Uterus (tissue), 4 donors: ENCODE measurements around the gene COLEC11. TPM values are rescaled to one million over a fixed set of nuclear protein-coding genes. Genes with fewer than 3 reads are reported as not detected.
A peak's percentile ranks its signal among the peaks of the same experiment; 100 is the strongest.

Experiments used
- DNase-seq, 2 donors: peaks; one replicate each; pipeline ENCODE4 v3.0.0-alpha.2; 2019 to 2020
- H3K27ac ChIP-seq, 2 donors: fragments of 200-600 bp; sonication (generic); 1 replicate in 1 of 2; 2 replicates in 1 of 2; pipeline ENCODE4 v1.5.1; 2016 to 2018
- H3K27me3 ChIP-seq, 2 donors: fragments of 200-600 bp; sonication (generic); one replicate each; pipeline ENCODE4 v1.5.1; 2018 to 2019; ENCODE audit warnings: control low read depth in 1 of 2
- H3K36me3 ChIP-seq, 2 donors: fragments of 200-600 bp; sonication (generic); one replicate each; pipeline ENCODE4 v1.5.1; 2019; ENCODE audit warnings: control low read depth in 1 of 2
- H3K4me1 ChIP-seq, 2 donors: fragments of 200-600 bp; sonication (generic); one replicate each; pipeline ENCODE4 v1.5.1; 2018 to 2019; ENCODE audit warnings: control low read depth in 1 of 2
- H3K4me3 ChIP-seq, 2 donors: fragments of 200-600 bp; sonication (generic); 1 replicate in 1 of 2; 2 replicates in 1 of 2; pipeline ENCODE4 v1.5.1; 2018 to 2019; ENCODE audit warnings: mild to moderate bottlenecking in 1 of 2
- H3K9me3 ChIP-seq, 2 donors: fragments of 200-600 bp; sonication (generic); one replicate each; pipeline ENCODE4 v1.5.1; 2019; ENCODE audit warnings: control low read depth in 1 of 2
- POLR2A ChIP-seq, 2 donors: fragments of 450-650 bp; IDR thresholded peaks; one replicate each; pipeline ENCODE4 v1.6.1; 2016; ENCODE audit warnings: antibody characterized with exemption in 2 of 2, mild to moderate bottlenecking in 1 of 2, moderate library complexity in 1 of 2
- intact Hi-C: fragments of 100-400 bp; cut with DNase I; formaldehyde crosslinking; loops from one replicate; pipeline ENCODE4 v1.15.1; 2023; ENCODE audit warnings: low total_unique reads
- total RNA-seq, 4 donors: library from RNA; depleted of rRNA in 3 of 4; stranded (reverse); fragments of >200 nt in 3 of 4; gene quantifications; one replicate each; pipeline versions ENCODE4 v1.1.0 to v1.2.4, GENCODE V29; 2014 to 2023
- TF ChIP-seq, protein P1 (sequence below), 4 experiments: fragments of 200-600 bp in 2 of 4; fragments of 450-650 bp in 2 of 4; sonication (generic) in 2 of 4; IDR thresholded peaks; one replicate each; pipeline ENCODE4 v1.5.1; 2016 to 2019; ENCODE audit warnings: antibody characterized with exemption in 4 of 4, mild to moderate bottlenecking in 2 of 4, moderate library complexity in 1 of 4
- donor health status: DM: yes; HTN: yes; CAD: no.

COLEC11 gene
- total RNA-seq, 4 donors from 2014 or later: 0.37 to 0.55 TPM; not detected in 2

DNA sequence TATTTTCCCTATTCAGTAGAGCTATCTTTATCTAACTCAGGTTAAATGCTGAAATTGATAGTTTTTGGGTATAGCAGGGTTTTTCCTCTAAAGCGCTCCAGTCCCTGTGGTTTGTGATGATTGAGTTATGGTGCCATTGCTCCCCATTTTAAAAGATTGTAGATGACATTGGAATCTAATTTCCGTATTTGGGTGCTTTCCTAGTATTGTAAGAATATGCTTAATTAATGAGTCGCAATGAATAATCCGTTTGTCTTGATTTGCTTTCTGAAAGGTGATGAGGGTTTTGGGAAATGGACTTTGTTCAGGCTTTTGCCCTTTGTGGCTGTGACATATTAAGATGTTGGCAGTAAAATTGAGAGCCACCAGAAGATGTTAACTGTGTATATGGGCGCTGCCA lies 15.9 kb upstream of the COLEC11 start:
- DNase-seq: no peak
- intact Hi-C loops: no loop called here
- Histone ChIP-seq H3K9me3 (no peaks in the 10 kb centered on the region), H3K36me3 (no peaks in the 10 kb centered on the region), H3K4me3 (no peak overlapping the region), H3K27ac (no peak overlapping the region), H3K27me3 (no peaks in the 10 kb centered on the region), H3K4me1 (peaks cover 0 to 10% of the 10 kb centered on the region in 2 donors)
- TF ChIP-seq POLR2A (IDR thresholded peaks at IDR 0.05): no peak
- TF ChIP-seq, protein P1, sequence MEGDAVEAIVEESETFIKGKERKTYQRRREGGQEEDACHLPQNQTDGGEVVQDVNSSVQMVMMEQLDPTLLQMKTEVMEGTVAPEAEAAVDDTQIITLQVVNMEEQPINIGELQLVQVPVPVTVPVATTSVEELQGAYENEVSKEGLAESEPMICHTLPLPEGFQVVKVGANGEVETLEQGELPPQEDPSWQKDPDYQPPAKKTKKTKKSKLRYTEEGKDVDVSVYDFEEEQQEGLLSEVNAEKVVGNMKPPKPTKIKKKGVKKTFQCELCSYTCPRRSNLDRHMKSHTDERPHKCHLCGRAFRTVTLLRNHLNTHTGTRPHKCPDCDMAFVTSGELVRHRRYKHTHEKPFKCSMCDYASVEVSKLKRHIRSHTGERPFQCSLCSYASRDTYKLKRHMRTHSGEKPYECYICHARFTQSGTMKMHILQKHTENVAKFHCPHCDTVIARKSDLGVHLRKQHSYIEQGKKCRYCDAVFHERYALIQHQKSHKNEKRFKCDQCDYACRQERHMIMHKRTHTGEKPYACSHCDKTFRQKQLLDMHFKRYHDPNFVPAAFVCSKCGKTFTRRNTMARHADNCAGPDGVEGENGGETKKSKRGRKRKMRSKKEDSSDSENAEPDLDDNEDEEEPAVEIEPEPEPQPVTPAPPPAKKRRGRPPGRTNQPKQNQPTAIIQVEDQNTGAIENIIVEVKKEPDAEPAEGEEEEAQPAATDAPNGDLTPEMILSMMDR (IDR thresholded peaks at IDR 0.05): no peak

DNA sequence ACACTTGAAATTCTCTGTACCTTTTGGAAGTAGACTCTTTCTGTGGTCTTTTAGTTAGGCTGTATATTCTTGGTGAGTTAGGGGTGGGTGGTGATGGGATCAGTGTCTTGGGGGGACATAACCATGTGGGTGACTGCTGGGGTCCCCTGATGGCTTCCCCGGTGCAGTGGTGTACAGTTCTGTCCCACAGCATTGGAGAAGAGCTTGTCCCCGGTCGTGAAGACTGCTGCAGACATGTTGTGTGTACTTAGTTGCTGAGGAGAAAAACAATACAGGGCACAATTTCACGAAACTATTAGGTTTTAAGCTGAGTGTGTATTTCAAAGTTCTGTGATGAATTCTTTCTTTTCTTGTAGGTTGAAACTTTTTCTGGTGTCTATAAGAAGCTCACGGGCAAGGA lies 14.5 kb upstream of the COLEC11 start:
- Histone ChIP-seq H3K4me1 (peaks cover 0 to 10% of the 10 kb centered on the region in 2 donors), H3K4me3 (no peak overlapping the region), H3K9me3 (no peaks in the 10 kb centered on the region), H3K27me3 (no peaks in the 10 kb centered on the region), H3K36me3 (no peaks in the 10 kb centered on the region), H3K27ac (no peak overlapping the region)
- no peak for TF ChIP-seq POLR2A (IDR thresholded peaks at IDR 0.05)
- TF ChIP-seq, protein P1 (IDR thresholded peaks at IDR 0.05): no peak
- no peak for DNase-seq
- intact Hi-C loops: no loop called here

DNA sequence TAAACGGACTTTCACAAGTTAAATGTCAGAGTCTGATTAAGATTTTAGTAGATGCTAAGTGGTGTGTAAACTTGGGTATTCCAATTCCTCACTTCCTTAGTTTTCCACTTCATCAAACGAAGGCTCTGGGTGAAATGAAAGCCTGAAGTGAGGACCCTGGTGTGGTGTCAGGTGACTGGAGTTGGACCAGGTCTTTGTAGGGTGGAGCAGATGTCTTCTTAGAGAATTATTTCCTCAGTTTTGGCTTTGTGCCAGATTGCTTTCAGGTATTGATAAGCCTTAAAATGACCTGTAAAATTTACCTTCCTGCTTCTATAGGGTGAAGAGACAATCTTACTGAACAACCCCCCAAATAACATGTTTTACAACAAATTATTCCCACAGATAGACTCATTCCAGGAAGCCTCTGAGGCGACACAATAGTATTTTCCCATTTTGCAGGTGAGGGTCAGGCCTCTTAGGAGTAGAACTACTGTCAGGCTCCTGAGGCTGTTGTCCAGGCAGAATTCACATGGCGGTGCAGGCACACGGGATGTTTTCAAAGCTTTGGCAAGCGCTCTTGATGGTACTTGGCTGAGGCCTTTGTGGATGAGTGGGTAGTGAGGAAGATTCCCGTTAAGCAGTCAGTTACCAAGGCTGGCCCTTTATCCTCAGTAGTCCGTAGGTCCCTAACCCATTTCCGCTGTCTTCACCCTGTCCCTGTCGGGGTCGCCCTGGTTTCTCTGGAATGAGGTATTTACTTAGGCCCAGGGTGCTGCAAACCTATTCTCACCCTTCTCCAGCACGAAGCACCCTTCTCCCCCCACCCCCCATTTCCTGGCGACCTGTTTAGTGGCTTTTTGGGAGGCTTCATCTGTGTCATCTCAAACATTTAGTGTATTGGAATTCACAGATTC lies 13.3 kb upstream of the COLEC11 start:
- H3K27me3 ChIP-seq: no peaks in the 10 kb centered on the region

DNA sequence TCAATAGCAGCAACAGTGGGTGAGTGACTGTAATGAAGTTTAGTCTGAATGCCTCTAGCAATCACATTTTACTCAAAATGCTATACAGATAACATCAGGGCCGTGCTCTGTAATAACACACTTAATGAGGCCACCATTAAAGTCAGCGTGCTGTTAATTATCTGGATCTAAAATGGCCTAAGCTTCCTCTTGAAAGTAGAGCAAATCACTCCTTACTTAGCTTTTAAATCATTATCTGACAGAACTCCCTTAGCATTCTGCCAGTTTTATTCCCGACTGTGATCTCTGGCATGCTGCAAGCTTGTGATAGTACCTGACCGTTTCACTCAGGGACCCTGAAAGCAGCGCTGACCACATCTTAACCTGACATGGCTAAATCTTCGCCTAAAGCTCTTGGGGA lies 10.8 kb upstream of the COLEC11 start:
- H3K9me3 ChIP-seq: no peaks in the 10 kb centered on the region
- intact Hi-C loops: no loop called here
- no peaks in the 10 kb centered on the region for H3K36me3 ChIP-seq
- TF ChIP-seq, protein P1 (IDR thresholded peaks at IDR 0.05): no peak
- no peak for TF ChIP-seq POLR2A (IDR thresholded peaks at IDR 0.05)
- H3K27ac ChIP-seq: peak overlapping the region in 1 of 2 donors; percentile 79
- H3K4me3 ChIP-seq: no peak overlapping the region
- H3K27me3 ChIP-seq: no peaks in the 10 kb centered on the region
- peaks cover 0 to 4% of the 10 kb centered on the region in 2 donors for H3K4me1 ChIP-seq
- DNase-seq: no peak

More for the DNA sequence above, 13.3 kb upstream of the COLEC11 start:
- no peak overlapping the region for H3K4me3 ChIP-seq
- TF ChIP-seq POLR2A (IDR thresholded peaks at IDR 0.05): no peak
- TF ChIP-seq, protein P1 (IDR thresholded peaks at IDR 0.05): no peak
- H3K27ac ChIP-seq: no peak overlapping the region
- no peak for DNase-seq
- no peaks in the 10 kb centered on the region for H3K9me3 ChIP-seq
- H3K36me3 ChIP-seq: no peaks in the 10 kb centered on the region
- H3K4me1 ChIP-seq: peaks cover 0 to 10% of the 10 kb centered on the region in 2 donors
- intact Hi-C loops: no loop called here

DNA sequence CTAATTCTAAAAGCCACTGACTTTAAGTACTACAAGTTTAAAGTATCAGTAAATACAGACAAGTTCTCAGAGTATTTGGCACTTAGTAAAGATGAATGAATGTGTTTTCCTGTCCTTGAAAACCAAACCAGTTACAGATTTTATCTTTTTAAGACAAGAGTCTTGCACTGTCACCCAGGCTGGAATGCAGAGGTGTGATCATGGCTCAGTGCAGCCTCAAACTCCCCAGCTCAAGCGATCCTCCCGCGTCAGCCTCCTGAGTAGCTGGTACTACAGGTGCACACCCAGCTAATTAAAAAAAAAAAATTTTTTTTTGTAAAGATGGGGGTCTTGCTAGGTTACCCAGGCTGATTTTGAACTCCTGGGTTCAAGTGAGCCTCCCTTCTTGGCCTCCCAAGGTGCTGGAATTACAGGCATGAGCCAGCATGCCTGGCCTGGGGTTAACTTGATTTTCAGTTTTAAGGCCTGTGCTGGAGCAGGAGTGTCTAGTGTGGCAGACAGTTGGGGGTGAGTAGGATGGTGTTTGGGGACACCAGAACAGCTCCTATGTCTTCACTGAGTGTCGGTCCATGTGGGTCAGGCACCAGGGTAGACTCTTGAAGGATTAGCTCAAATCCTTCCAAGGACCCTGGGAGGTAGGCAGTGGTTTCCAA lies 10.2 kb upstream of the COLEC11 start:
- H3K4me3 ChIP-seq: no peak overlapping the region
- no peaks in the 10 kb centered on the region for H3K36me3 ChIP-seq
- intact Hi-C loops: no loop called here

More for the DNA sequence above, 10.2 kb upstream of the COLEC11 start:
- Histone ChIP-seq H3K27me3 (no peaks in the 10 kb centered on the region), H3K9me3 (no peaks in the 10 kb centered on the region), H3K4me1 (no peaks in the 10 kb centered on the region), H3K27ac (peak overlapping the region; percentile 64 to 79)
- no peak for DNase-seq
- TF ChIP-seq, protein P1 (IDR thresholded peaks at IDR 0.05): no peak
- TF ChIP-seq POLR2A (IDR thresholded peaks at IDR 0.05): no peak
